MM.1S (cell line): Measurements from ENCODE around the gene LCTL.

Source experiments
- EZH2 ChIP-seq: fragments of 300-600 bp; sonication (generic); optimal IDR thresholded peaks from 2 replicates; pipeline ENCODE3; 2017; ENCODE audit warnings: low read depth, mild to moderate bottlenecking, antibody characterized with exemption, low read length, mixed read lengths
- EZH2phosphoT487 ChIP-seq: fragments of 300-600 bp; sonication (generic); IDR thresholded peaks from 2 replicates; pipeline ENCODE4 v1.6.1; 2018; ENCODE audit warnings: antibody characterized with exemption, low read length
- TF ChIP-seq, protein P1 (sequence below): fragments of 300-600 bp; sonication (generic); IDR thresholded peaks from 2 replicates; pipeline ENCODE4 v1.5.1; 2016; ENCODE audit warnings: antibody characterized with exemption, low read length, mixed read lengths

DNA sequence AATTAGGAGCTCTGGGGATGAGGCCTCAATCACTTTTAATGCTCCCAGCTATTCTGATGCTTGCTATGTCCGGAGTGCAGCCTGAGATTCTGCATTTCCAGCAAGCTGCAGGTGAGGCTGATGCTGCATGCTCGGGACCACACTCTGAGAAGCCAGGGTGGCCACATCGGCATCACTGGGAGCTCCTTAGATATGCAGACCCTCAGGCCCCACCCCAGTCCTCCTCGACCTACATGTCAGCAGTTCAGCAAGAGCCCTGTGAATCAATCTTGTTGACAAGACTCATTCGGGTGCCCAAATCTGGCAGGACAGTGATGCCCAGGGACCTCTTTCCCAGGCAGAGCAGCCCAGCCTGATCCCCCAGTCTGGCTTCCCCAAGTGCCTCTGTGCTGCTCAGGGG, 44.1 kb upstream of the LCTL start:
- TF ChIP-seq, protein P1, sequence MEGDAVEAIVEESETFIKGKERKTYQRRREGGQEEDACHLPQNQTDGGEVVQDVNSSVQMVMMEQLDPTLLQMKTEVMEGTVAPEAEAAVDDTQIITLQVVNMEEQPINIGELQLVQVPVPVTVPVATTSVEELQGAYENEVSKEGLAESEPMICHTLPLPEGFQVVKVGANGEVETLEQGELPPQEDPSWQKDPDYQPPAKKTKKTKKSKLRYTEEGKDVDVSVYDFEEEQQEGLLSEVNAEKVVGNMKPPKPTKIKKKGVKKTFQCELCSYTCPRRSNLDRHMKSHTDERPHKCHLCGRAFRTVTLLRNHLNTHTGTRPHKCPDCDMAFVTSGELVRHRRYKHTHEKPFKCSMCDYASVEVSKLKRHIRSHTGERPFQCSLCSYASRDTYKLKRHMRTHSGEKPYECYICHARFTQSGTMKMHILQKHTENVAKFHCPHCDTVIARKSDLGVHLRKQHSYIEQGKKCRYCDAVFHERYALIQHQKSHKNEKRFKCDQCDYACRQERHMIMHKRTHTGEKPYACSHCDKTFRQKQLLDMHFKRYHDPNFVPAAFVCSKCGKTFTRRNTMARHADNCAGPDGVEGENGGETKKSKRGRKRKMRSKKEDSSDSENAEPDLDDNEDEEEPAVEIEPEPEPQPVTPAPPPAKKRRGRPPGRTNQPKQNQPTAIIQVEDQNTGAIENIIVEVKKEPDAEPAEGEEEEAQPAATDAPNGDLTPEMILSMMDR: no peak
- no peak for TF ChIP-seq EZH2
- no peak for TF ChIP-seq EZH2phosphoT487
